ENCODE results near the gene SH3D19. TPM values are rescaled to one million over a fixed set of nuclear protein-coding genes. Genes with fewer than 3 reads are reported as not detected.
"Not testable (repeated sequence)": the region's sequence is repeated elsewhere in the genome, so short reads cannot be mapped to it uniquely, and the experiment has no call there.

The SH3D19 gene
- total RNA-seq, 1 donor from 2014 or later: 96.7 TPM

DNA sequence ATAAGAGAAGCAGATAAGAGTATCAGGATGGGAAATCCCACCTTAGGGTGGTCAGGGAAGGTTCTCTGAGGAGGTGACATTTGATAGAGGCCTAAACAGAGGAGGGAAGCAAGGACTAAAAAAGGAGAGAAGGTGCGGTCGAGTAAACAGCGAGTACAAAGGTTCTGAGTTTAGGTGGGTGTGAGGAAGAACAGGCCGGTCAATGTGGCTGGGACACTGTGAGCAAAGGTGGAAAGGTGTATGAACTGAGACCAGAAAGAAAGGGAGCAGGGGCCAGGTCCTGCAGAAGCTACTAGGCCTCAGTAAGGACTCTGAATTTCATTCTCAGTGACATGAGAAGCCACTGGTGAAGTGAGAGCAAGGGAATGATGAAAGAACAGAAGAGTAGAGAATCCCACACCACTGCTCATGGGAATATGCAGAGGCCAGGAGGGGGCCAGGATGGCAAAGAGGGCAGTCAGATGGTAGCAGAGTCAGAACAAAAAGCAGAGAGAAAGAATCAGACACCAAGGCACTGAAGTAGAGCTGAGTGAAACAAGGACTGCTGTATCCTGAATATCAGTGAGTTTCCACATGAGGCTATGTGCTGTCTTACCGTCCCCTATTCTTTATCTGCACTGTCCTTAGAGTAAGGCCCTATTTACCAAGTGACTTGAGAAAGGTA is 30.4 kb downstream of the SH3D19 start:
- no peak for DNase-seq
- ATAC-seq (ENCODE audit: poor library complexity): peak; percentile 4
- intact Hi-C loops (cut with DNase I): no loop called here

DNA sequence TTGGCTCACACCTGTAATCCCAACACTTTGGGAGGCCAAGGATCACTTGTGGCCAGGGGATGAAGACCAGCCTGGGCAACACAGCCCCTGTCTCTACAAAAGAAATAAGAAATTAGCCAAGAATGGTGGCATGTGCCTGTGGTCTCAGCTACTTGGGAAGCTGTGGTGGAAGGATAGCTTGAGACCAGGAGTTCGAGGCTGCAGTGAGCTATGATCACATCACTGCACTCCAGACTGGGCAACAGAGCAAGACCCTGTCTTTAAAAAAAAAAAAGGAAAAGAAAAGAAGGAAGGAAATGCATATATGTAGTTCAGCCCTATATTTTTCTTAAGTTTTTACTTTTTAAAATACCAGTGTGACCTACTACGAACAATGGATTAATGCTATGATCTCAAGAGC is 33.4 kb downstream of the SH3D19 start:
- ATAC-seq (ENCODE audit: poor library complexity): no peak
- intact Hi-C loops (cut with DNase I): no loop called here
- DNase-seq: no peak

DNA sequence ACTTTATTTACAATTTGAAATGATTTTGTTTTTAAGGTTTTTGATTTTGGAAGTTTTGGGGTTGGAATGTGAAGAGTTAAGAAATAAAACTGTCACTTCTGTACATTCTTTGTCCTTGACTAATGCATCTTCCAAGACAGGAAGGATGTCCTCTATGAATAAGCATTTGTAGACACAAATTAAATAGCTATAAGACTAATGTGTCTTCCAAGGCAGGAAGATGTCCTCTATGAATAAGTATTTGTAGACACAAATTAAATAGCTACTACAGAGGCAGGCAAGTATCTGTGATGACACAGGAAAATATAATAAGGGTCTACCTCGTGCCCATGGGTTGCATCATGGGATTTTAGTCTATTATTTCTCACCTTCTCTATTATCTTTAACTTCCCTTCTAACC is 33.9 kb downstream of the SH3D19 start:
- no peak for DNase-seq
- intact Hi-C loops (cut with DNase I): no loop called here
- ATAC-seq (ENCODE audit: poor library complexity): no peak

DNA sequence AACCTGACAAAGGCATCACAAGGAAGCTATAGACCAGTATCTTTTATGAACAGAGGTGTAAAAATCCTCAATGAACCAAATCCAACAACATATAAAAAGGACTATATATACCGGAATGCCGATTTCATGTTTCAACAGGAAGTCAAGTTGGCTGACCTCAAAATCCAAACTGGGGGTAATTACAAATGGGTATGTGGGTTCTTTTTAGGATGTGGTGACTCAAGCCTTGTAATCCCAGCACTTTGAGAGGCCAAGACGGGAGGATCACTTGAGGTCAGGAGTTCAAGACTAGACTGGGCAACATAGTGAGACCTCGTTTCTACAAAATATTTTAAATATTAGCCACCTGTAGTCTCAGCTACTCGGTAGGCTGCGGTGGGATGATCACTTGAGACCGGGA is 38.0 kb downstream of the SH3D19 start:
- DNase-seq: no peak
- ATAC-seq (ENCODE audit: poor library complexity): no peak
- intact Hi-C loops (cut with DNase I): no loop called here

DNA sequence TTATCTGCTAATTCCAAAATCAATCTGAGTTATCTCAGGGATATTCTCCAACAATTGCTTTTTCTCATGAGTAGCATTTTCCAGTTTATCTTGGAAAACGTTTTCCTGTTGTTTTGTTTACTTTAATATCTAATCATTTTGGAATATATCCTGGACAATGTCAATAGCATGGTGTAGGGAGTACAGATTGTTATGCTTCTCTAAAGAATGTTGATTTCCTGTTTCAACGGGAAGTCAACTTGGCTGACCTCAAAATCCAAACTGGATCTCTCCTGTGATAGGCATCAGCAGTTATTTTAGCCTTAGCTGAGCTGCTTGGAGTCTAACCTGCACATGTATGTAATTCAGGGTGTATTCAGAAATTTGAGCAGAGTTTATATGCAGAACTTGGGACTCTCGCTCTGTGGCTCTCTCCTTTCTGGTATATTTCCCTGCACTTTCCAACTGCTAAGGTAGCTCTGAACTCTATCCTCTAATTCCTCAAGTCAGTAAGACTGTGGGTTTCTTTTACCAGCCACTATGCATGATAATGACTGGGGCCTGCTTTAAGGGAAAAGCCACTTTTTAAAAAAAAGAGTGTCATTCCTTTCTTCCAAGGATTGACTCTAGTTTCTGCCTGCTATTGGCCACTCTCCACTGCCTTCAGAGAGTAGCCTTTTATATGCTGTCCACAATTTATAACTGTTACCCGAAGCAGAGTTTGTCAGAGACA is 40.7 kb downstream of the SH3D19 start:
- DNase-seq: no peak
- intact Hi-C loops (cut with DNase I): no loop called here
- peak; percentile 32 for ATAC-seq (ENCODE audit: poor library complexity)

DNA sequence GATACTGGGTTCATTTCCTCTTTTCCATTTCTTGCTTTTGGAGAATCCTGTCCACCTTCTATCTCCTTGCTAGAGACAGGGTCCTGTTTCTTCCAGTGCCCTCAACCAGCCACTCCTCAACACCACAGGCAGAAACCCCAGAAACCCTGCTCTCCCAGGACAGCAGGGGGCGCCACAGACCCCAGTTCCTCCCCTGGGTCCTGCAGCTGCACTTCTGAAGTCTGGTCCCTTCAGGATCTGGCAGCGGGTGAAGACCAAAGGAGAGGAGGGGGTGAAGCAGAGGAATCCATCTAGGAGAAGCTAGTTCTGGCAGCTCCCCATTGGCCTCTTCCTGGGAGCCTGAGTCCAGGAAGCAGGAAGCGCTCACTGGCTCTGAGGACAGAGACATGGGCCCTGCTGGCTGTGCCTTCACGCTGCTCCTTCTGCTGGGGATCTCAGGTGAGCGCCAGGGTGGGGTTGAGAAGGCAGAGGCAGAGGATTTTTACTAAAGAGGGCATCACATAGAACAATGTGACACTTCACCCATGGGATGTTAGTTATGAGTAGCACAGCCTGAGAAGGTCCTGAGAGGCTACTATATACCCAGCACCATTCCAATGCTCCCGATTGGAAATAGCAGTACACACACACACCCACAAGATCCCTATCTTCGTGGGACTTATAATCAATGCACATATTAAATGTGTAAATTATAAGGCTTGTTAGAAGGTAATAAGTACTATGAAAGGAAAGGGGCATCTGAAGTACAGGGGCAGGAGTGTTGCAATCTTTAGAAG is 48.4 kb downstream of the SH3D19 start, which contains the start of gene PRSS48:
Gene PRSS48 (plus strand): TSS at position 375 of the 776 bp plus-strand sequence. CDS start 12 bp downstream, at position 387.
- DNase-seq (peak; percentile 71), ATAC-seq (ENCODE audit: poor library complexity) (peak; percentile 85)
- intact Hi-C loops (cut with DNase I): loop anchor here (5.0 to 10.0 kb wide), 2 partner anchors 48 to 85 kb away; partner anchors contain the start of gene SH3D19

DNA sequence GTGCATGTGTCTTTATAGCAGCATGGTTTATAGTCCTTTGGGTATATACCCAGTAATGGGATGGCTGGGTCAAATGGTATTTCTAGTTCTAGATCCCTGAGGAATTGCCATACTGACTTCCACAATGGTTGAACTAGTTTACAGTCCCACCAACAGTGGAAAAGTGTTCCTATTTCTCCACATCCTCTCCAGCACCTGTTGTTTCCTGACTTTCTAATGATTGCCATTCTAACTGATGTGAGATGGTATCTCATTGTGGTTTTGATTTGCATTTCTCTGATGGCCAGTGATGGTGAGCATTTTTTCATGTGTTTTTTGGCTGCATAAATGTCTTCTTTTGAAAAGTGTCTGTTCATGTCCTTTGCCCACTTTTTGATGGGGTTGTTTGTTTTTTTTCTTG is 56.5 kb downstream of the SH3D19 start:
- intact Hi-C loops (cut with DNase I); DNase-seq; ATAC-seq (ENCODE audit: poor library complexity): not testable (repeated sequence)

DNA sequence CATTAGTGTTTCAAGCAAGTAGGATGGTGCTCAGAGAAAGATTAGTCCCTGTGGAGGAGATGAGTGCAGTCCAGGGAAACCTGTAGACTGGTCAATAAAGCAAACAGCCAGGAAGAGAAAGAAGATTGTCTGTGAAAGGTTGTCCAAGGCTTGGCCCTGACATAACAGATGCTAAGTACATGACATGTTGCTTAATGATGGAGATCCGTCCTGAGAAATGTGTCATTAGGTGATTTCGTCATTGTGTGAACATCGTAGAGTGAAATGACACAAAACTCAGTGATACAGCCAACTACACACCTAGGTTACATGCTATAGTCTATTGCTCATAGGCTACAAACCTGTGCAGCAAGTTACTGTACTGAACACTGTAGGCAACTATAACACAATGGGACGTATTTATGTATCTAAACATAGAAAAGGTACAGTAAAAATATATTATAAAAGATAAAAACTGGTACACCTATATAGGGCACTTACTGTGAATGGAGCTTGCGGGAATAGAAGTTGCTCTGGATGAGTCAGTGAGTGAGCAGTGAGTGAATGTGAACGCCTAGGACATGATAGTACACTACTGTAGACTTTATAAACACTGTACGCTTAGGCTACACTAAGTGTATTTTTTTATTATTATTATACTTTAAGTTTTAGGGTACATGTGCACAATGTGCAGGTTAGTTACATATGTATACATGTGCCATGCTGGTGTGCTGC is 57.4 kb downstream of the SH3D19 start:
- intact Hi-C loops (cut with DNase I): no loop called here
- DNase-seq (no peak), ATAC-seq (ENCODE audit: poor library complexity) (no peak)

DNA sequence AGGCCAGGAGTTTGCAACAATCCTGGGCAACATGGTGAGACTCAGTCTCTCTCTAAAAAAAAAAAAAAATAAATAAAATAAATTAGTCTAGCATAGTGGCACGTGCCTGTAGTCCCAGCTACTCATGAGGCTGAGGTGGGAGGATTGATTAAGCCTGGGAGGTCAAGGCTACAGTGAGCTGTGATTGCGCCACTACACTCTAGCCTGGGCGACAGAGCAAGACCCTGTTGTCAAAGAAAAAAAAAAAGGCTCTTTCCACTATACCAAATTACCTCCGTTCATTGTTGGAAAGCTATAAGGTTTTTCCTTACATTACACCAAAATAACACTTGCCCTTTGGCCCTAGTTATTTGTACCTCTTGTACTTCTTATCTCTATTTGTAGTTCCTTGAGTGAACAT is 58.3 kb downstream of the SH3D19 start:
- intact Hi-C loops (cut with DNase I): no loop called here
- ATAC-seq (ENCODE audit: poor library complexity): no peak
- DNase-seq: no peak

DNA sequence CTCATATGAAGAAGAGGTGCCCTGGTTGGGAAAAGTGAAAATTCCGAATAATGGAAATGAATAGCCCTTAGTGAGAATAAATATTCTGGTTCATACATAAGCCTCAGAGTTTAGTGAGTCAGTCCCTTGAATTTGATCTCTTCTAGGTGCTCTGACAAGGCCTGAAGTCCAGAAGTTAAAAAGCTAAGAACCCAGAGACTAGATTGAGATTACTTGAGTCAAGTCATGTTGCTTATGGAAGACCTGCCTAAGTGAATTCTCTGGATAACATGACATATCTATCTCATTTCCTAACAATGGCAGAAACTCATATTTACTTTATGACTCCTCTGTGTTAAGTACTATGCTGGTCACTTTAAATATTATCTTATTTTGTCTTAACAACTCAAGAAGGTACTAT is 58.9 kb downstream of the SH3D19 start:
- ATAC-seq (ENCODE audit: poor library complexity): no peak
- intact Hi-C loops (cut with DNase I): no loop called here
- no peak for DNase-seq

DNA sequence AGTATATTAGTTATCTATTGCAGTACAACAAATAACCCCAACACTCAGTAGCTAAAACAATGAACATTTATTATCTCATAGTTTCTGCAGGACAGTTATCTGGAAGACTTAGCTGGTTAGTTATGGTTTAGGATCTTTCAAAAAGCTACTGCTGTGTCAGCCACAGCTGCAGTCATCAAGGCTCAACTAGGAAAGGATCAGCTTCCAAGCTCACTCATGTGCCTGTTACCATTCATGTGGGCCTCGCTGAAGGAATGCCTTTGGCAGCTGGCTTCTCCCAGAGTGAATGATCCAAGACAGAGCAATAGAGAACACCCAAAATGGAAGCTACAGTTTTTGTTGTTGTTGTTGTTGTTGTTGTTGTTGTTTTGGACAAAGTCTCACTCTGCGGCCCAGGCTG is 62.0 kb downstream of the SH3D19 start:
- DNase-seq (no peak), ATAC-seq (ENCODE audit: poor library complexity) (peak; percentile 47)
- intact Hi-C loops (cut with DNase I): no loop called here

DNA sequence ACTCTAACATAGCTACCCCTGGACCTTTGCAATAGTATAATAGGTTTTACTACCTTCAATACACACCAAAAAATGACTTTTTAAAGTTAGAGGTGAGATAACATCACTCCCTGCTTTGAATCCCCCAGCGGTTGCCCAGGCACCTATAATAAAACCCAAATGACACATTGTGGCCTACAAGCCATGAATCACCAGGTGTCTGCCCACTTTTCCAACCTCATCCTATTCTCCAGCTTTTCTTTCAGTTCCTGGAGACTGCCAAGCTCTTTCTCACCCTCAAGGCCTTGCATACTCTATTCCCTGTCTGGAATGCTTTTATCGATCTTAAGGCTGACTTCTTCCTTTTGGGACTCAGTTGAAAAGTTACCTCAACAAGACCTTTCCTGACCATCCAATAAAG is 64.9 kb downstream of the SH3D19 start:
- no peak for DNase-seq
- no peak for ATAC-seq (ENCODE audit: poor library complexity)
- intact Hi-C loops (cut with DNase I): no loop called here

DNA sequence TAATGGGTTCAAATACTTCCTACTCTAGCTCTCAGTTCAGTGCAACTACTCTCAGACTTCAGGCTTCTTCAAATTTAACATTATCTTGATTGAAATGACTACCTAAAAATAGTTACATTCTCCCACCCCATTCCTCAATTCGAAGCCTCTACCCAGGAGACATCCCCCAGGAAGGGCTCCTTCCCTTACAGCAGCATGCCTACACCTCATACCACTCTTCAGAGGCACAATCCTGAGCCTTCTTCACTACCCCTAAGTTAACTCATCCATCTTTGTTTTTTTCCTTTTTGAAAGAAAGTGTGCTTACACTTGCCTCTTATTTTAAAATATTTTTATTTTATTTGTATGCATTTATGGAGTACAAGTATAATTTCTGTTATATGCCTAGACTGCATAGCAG is 65.7 kb downstream of the SH3D19 start:
- ATAC-seq (ENCODE audit: poor library complexity): no peak
- intact Hi-C loops (cut with DNase I): no loop called here
- DNase-seq: no peak

DNA sequence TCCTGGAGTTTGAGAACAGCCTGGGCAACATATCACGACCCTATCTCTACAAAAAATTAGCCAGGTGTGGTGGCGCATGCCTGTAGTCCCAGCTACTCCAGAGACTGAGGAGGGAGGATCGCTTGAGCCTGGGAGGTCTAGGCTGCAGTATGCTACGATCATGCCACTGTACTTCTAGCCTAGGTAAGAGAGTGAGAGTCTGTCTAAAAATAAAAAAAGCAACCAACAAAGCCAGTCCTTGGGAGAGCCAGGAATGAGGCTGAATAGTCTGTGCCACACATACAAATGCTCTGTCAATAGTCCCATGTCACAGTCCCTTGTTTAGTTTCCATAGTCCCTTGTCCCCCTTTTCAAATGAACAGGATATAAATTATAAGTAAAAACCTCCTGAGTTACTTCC is 67.7 kb downstream of the SH3D19 start:
- ATAC-seq (ENCODE audit: poor library complexity) (peak; percentile 74), DNase-seq (no peak)
- intact Hi-C loops (cut with DNase I): no loop called here

DNA sequence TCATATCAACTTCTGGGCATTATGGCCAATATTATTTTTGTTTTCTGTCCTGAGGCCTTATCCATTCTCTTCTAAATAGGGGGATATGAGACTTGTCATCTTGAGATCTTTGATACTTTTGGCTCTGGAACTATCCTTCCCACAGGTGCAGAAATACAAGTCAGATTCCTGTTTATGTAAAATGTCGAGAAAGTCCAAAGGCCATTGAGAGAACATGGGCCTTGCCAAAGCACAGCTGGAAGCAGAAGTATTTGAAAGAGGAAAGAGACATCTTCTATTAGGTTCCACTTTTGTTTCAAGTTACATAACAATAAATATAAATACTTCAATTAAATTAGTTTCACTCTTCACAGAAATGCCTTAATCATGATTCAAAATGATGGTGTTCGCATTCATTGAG is 69.3 kb downstream of the SH3D19 start:
- DNase-seq (no peak), ATAC-seq (ENCODE audit: poor library complexity) (no peak)
- intact Hi-C loops (cut with DNase I): no loop called here

DNA sequence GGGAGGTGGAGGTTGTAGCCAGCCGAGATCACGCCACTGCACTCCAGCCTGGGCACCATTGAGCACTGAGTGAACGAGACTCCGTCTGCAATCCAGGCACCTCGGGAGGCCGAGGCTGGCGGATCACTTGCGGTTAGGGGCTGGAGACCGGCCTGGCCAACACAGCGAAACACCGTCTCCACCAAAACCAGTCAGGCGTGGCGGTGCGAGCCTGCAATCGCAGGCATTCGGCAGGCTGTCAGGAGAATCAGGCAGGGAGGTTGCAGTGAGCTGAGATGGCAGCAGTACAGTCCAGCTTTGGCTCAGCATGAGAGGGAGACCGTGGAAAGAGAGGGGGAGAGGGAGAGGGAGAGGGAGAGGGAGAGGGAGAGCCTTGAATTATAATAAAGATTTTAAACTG is 69.7 kb downstream of the SH3D19 start:
- DNase-seq; intact Hi-C loops (cut with DNase I); ATAC-seq (ENCODE audit: poor library complexity): not testable (repeated sequence)

DNA sequence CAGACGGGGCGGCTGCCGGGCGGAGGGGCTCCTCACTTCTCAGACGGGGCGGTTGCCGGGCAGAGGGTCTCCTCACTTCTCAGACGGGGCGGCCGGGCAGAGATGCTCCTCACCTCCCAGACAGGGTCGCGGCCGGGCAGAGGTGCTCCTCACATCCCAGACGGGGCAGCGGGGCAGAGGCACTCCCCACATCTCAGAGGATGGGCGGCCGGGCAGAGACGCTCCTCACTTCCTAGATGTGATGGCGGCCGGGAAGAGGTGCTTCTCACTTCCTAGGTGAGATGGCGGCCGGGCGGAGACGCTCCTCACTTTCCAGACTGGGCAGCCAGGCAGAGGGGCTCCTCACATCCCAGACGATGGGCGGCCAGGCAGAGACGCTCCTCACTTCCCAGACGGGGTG is 70.2 kb downstream of the SH3D19 start:
- intact Hi-C loops (cut with DNase I); ATAC-seq (ENCODE audit: poor library complexity); DNase-seq: not testable (repeated sequence)

DNA sequence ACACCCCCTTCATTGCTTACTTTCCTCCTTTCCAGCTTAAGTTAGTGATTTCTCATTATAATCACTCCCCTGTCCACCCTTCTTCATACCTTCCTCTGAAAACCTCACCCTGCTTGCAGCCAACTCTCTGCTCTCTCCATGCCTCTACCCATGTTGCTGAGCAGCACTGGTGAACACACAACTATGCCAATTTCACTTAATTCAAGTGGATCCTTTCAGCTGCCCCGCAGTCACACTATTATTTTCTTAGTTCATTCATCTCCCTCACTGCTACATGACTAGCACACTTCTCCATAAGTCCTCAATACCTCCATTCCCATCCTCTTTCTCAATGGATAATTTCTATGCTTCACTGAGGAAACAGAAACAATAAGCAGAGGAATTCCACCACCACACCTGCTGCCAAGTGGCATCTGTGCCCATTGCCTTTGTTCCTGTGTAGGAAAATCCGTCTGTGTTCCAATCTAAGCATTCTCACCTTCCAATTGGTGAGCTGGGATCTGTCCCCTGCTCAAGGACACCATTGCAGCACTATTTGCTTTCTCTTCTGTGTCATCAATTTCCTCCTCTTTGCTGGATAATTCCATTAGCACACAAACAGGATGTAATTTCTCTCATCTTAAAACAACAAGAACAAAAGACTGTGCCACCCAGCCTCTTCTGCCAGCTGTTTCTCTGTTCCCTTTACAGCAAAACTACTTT is 73.7 kb downstream of the SH3D19 start:
- DNase-seq: no peak
- intact Hi-C loops (cut with DNase I): no loop called here
- ATAC-seq (ENCODE audit: poor library complexity): peak; percentile 34
